Cardiac fibroblast (primary cell): ENCODE measurements around the gene NUMA1.

Source experiments
- DNase-seq, 2 donors: peaks; one replicate each; pipeline versions ENCODE4 v3.0.0 to v3.0.0-alpha.2; 2010; ENCODE audit warnings: low read depth in 2 of 2
- H3K4me3 ChIP-seq, 2 donors: replicated peaks in 1 of 2; 1 replicate in 1 of 2; 2 replicates in 1 of 2; pipeline ENCODE4 v1.5.1; 2011; ENCODE audit warnings: low read depth in 2 of 2, low read length in 2 of 2, mild to moderate bottlenecking in 2 of 2, moderate library complexity in 1 of 2
- TF ChIP-seq, protein P1 (sequence below): IDR thresholded peaks from one replicate; pipeline ENCODE4 v1.5.1; 2011; ENCODE audit warnings: low read depth, mild to moderate bottlenecking, low read length, inconsistent platforms

NUMA1 gene

GRCh38 chr11:72007587-72007986 is 72.8 kb downstream of the NUMA1 start:
- TF ChIP-seq, protein P1, sequence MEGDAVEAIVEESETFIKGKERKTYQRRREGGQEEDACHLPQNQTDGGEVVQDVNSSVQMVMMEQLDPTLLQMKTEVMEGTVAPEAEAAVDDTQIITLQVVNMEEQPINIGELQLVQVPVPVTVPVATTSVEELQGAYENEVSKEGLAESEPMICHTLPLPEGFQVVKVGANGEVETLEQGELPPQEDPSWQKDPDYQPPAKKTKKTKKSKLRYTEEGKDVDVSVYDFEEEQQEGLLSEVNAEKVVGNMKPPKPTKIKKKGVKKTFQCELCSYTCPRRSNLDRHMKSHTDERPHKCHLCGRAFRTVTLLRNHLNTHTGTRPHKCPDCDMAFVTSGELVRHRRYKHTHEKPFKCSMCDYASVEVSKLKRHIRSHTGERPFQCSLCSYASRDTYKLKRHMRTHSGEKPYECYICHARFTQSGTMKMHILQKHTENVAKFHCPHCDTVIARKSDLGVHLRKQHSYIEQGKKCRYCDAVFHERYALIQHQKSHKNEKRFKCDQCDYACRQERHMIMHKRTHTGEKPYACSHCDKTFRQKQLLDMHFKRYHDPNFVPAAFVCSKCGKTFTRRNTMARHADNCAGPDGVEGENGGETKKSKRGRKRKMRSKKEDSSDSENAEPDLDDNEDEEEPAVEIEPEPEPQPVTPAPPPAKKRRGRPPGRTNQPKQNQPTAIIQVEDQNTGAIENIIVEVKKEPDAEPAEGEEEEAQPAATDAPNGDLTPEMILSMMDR, result no peak
- H3K4me3 ChIP-seq, result no peak overlapping the region
- DNase-seq, result no peak

- no peak overlapping the region for H3K4me3 ChIP-seq
- TF ChIP-seq, protein P1, result no peak
- DNase-seq, result no peak
Observed at GRCh38 chr11:72007089-72007476, 73.3 kb downstream of the NUMA1 start.

- no peak overlapping the region for H3K4me3 ChIP-seq
- TF ChIP-seq, protein P1, result no peak
- DNase-seq, result no peak
Observed at GRCh38 chr11:72006309-72007088, 73.8 kb downstream of the NUMA1 start.

GRCh38 chr11:72005347-72006260 is 74.7 kb downstream of the NUMA1 start:
- no peak overlapping the region for H3K4me3 ChIP-seq
- no peak for DNase-seq
- TF ChIP-seq, protein P1, result no peak

DNA sequence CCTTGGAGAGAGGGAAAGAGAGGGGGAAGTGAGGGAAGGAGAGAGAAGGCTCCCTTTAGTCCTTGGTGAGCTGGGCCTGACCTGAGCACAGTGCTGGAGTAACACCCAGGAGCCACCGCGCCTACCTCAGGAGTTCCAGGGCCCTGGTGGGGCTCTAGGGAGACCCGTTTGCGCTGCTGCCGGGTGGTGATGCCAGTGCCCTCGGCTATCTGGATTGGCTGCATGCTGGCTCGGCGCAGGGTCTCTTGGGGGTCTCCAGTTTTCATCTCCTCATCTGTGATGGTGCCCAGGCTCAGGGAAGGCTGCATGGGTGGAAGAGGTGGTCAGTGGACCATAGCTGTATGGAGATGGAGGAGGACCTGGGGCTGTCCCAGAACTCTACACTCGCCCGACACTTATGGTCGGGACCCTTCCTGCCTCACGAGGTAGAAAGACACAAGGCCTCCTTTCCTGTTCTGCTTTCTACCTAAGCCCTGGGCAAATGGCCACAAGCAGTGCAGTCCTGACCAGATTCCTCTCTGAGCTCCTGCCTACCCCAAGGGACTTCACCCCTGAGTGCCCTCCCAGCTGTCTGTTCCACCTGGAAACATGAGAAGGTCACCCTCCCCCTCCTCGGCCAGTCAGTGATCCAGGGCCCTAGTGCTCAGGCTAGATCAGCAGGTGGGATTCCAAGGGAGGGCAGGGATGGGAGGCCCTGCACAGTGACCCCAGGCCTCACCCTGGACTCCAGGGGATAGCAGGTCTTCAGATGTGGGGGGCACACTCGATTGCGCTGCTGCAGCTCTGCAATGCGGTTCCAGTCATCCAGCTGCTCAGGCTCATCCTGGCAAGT is 75.6 kb downstream of the NUMA1 start:
- TF ChIP-seq, protein P1, result no peak
- no peak overlapping the region for H3K4me3 ChIP-seq
- DNase-seq, result no peak

DNA sequence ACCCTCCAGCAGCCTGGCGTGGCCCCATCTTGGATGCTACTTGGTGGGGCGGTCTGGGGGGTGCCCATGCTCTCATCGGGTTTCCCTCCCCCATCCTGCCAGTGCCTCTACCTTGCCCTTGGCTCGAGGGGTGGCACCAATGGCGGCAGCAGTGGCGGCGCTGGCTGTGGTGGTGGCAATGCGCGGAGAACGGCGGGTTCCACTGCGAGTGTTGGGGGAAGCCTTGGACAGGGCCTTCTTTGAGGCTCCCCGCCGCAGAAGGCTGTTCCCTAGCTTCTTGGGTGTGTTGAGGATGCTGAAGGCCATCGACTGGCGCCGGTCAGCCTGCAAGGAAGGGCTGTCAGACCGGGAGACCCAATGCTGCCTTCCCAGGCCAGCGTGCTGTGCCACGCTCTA is 76.6 kb downstream of the NUMA1 start:
- no peak for DNase-seq
- TF ChIP-seq, protein P1, result no peak

More for the DNA sequence above, 76.6 kb downstream of the NUMA1 start:
- H3K4me3 ChIP-seq, result no peak overlapping the region
